Tibial artery (tissue), 4 donors: ENCODE results near the gene PELO.
A peak's percentile ranks its signal among the peaks of the same experiment; 100 is the strongest.

ENCODE experiments used
- DNase-seq, 2 donors: peaks; one replicate each; pipeline ENCODE4 v3.0.0-alpha.2; 2019
- H3K27ac ChIP-seq, 2 donors: fragments of 200-600 bp; sonication (generic) in 1 of 2; 1 replicate in 1 of 2; 2 replicates in 1 of 2; pipeline ENCODE4 v1.5.1; 2018 to 2019; ENCODE audit warnings: mild to moderate bottlenecking in 1 of 2
- H3K27me3 ChIP-seq, 2 donors: fragments of 200-600 bp; sonication (generic) in 1 of 2; one replicate each; pipeline versions ENCODE4 v1.5.1 to v1.6.0; 2016 to 2019
- H3K36me3 ChIP-seq, 3 donors: fragments of 200-600 bp; sonication (generic) in 2 of 3; one replicate each; pipeline ENCODE4 v1.5.1; 2016 to 2019; ENCODE audit warnings: mild to moderate bottlenecking in 2 of 3
- H3K4me1 ChIP-seq, 4 donors: fragments of 200-600 bp; sonication (generic) in 2 of 4; 1 replicate in 3 of 4; 2 replicates in 1 of 4; pipeline ENCODE4 v1.5.1; 2016 to 2019
- H3K4me3 ChIP-seq, 2 donors: fragments of 200-600 bp; sonication (generic) in 1 of 2; 1 replicate in 1 of 2; 2 replicates in 1 of 2; pipeline ENCODE4 v1.5.1; 2018 to 2019; ENCODE audit warnings: mild to moderate bottlenecking in 2 of 2
- H3K9me3 ChIP-seq, 3 donors: fragments of 200-600 bp; sonication (generic) in 1 of 3; one replicate each; pipeline ENCODE4 v1.5.1; 2016 to 2019
- intact Hi-C: fragments of 100-400 bp; cut with DNase I; formaldehyde crosslinking; loops from one replicate; pipeline ENCODE4 v1.15.0; 2023; ENCODE audit warnings: low total_unique reads
- TF ChIP-seq, protein P1 (sequence below), 2 experiments: fragments of 200-600 bp in 1 of 2; fragments of 450-650 bp in 1 of 2; IDR thresholded peaks; one replicate each; pipeline ENCODE4 v1.5.1; 2017 to 2019; ENCODE audit warnings: antibody characterized with exemption in 2 of 2, mild to moderate bottlenecking in 1 of 2, moderate library complexity in 1 of 2

The PELO gene, protein sequence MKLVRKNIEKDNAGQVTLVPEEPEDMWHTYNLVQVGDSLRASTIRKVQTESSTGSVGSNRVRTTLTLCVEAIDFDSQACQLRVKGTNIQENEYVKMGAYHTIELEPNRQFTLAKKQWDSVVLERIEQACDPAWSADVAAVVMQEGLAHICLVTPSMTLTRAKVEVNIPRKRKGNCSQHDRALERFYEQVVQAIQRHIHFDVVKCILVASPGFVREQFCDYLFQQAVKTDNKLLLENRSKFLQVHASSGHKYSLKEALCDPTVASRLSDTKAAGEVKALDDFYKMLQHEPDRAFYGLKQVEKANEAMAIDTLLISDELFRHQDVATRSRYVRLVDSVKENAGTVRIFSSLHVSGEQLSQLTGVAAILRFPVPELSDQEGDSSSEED

DNA sequence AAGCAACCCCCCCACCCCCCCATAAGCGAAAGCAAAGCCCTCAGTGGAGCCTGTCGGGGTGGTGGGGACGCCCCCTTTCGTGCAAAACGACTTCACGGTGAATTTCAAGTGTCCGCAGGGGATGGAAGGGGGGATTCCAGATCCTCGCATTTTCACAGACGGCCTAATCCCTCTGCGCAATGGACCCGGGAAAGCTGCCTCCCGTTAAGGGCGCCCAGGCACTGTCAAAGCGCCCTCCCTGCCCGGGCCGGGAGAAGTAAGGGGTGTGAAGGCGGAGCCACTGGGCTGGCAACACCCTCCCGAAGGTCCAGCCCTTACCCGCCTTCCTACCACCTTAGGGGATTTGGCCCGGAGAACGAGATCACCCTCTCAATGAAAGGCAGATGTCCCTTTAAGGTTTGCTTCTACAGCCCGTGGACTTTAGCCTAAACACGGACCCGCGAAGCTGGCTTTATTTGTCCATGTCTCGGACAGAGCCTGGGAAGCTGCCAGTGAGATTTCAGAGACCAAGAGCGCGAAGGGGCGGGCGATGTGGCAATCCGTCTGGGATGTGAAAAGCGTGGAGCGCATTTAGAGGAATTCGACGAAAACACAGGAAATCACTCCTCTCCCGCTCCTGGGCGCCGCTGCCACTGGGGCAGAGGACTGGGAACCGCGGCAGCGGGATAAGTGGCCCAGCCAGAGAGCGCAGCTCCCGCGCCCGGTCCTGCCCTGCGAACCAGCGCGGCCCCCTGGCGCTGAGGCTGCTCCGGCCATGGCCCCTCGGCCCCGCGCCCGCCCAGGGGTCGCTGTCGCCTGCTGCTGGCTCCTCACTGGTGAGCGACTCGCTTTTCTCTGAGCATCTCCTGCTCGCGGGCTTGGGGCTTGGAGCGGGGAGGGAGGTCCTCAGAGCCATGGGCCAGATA is at the start of gene PELO, which contains the start of gene ITGA1:
Gene PELO (plus strand): TSS at position 317 of the 905 bp plus-strand sequence. CDS start 12,479 bp downstream, outside the sequence.
Gene ITGA1 (plus strand): TSS at position 317 of the 905 bp plus-strand sequence. CDS start 438 bp downstream, at position 755.
- peaks cover 0 to 64% (median 7%) of the 10 kb centered on the region in 4 donors for H3K4me1 ChIP-seq
- H3K9me3 ChIP-seq, result no peaks in the 10 kb centered on the region
- H3K27me3 ChIP-seq, result no peaks in the 10 kb centered on the region
- no peaks in the 10 kb centered on the region for H3K36me3 ChIP-seq
- intact Hi-C loops, result loop anchor here (1.0 to 10.0 kb wide), 2 partner anchors 93 to 127 kb away; no protein-coding TSS in a partner anchor
- TF ChIP-seq, protein P1, sequence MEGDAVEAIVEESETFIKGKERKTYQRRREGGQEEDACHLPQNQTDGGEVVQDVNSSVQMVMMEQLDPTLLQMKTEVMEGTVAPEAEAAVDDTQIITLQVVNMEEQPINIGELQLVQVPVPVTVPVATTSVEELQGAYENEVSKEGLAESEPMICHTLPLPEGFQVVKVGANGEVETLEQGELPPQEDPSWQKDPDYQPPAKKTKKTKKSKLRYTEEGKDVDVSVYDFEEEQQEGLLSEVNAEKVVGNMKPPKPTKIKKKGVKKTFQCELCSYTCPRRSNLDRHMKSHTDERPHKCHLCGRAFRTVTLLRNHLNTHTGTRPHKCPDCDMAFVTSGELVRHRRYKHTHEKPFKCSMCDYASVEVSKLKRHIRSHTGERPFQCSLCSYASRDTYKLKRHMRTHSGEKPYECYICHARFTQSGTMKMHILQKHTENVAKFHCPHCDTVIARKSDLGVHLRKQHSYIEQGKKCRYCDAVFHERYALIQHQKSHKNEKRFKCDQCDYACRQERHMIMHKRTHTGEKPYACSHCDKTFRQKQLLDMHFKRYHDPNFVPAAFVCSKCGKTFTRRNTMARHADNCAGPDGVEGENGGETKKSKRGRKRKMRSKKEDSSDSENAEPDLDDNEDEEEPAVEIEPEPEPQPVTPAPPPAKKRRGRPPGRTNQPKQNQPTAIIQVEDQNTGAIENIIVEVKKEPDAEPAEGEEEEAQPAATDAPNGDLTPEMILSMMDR (IDR thresholded peaks at IDR 0.05), result peak; percentile 51 to 53
- peak within 1 kb of the TSS; percentile 95 to 96 for H3K27ac ChIP-seq
- peak; percentile 90 to 92 for DNase-seq
- peak within 1 kb of the TSS; percentile 66 to 86 for H3K4me3 ChIP-seq

DNA sequence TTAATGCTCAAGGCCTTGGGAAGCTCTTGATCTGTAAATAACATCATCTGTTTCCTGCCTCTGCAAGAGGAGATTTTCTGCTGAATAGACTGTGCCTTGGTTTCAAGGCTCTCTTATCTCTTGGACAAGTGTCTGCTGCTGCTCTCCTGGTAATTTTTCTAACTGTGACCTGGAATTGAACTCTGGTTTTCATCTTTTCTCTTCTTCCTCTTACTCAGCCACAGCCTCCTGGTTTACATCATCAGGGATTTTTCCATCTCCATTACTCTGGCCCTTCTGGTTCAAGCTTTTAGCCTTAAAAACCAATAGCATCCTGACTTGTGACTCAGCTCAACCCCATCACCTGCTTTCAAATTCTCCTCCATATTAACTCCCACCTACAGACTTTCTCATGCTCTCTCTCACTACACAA is 49.6 kb upstream of the PELO start:
- no peak for DNase-seq
- Histone ChIP-seq H3K4me3 (no peak overlapping the region), H3K27me3 (no peaks in the 10 kb centered on the region), H3K4me1 (peaks cover 0 to 29% (median 1%) of the 10 kb centered on the region in 4 donors), H3K27ac (no peak overlapping the region), H3K36me3 (no peaks in the 10 kb centered on the region), H3K9me3 (no peaks in the 10 kb centered on the region)
- TF ChIP-seq, protein P1 (IDR thresholded peaks at IDR 0.05), result no peak
- intact Hi-C loops, result no loop called here

DNA sequence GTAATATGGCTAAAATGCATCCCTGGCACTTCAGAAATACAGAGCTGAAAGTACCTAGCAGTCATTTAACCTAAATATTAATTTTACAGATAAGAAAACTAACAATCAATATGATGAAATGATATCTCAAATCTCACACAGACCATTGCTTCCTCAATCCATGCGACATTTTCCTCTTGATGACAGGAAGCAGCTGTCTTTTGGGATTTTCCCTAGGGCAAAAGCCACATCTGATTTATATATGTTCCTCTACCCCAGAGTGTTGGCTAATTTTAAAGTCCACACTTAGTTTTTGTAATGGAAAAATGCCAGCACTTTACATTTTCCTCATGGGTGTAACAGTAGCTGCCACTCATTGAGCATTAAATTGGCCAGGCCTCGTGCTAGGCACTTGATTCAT is 47.7 kb upstream of the PELO start:
- no peaks in the 10 kb centered on the region for H3K36me3 ChIP-seq
- no peaks in the 10 kb centered on the region for H3K27me3 ChIP-seq
- DNase-seq, result no peak
- H3K4me3 ChIP-seq, result no peak overlapping the region
- H3K4me1 ChIP-seq, result peaks cover 0 to 34% (median 6%) of the 10 kb centered on the region in 4 donors
- TF ChIP-seq, protein P1 (IDR thresholded peaks at IDR 0.05), result no peak
- no peak overlapping the region for H3K27ac ChIP-seq
- intact Hi-C loops, result no loop called here
- H3K9me3 ChIP-seq, result no peaks in the 10 kb centered on the region

DNA sequence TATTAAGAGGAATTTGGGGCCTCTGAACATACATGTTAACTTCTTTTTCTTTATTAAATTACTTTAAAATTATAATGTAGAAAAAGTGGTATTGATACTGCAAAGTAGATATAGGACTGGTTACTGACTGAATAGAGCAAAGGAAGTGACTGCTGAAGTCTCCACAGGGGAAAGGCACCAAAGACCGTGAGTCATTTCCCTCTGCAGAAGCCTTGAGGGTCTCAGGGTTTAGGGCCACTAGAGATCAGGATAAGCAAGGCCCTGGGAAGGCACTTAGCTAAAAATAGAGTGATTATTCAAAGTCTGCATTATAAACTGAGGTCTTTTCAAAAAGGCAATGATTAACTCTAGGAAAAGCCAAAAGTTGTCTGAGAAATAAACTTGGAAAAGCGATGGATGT is 44.7 kb upstream of the PELO start:
- no peak for DNase-seq
- Histone ChIP-seq H3K27ac (peak overlapping the region in 1 of 2 donors; percentile 11), H3K4me1 (peaks cover 0 to 48% (median 6%) of the 10 kb centered on the region in 4 donors), H3K36me3 (no peaks in the 10 kb centered on the region), H3K4me3 (no peak overlapping the region), H3K27me3 (no peaks in the 10 kb centered on the region), H3K9me3 (no peaks in the 10 kb centered on the region)
- TF ChIP-seq, protein P1 (IDR thresholded peaks at IDR 0.05), result no peak
- intact Hi-C loops, result no loop called here

DNA sequence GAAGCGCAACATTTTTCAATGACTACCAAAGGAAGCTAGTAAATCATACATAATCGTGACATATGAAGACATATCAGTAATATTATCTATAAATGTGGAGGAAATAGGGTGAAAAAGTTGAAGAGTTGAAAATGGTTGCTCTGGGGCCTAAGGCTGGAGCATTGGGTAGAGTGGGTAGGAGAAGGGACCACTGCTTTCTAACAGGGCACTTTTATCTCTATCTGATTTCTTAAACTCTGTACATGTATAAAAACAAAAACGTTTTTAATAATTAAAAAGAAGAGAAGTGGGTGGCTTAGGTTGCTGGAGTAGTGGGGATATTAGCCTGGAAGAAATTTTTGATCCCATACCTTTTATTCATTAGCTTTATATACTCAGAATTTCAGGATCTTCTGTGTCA is 44.2 kb upstream of the PELO start:
- Histone ChIP-seq H3K36me3 (no peaks in the 10 kb centered on the region), H3K9me3 (no peaks in the 10 kb centered on the region), H3K4me3 (no peak overlapping the region), H3K4me1 (peaks cover 0 to 48% (median 6%) of the 10 kb centered on the region in 4 donors), H3K27ac (peak overlapping the region in 1 of 2 donors; percentile 11), H3K27me3 (no peaks in the 10 kb centered on the region)
- TF ChIP-seq, protein P1 (IDR thresholded peaks at IDR 0.05), result no peak
- intact Hi-C loops, result no loop called here
- no peak for DNase-seq
